MM.1S (cell line): Measurements from ENCODE around the gene PCDH9.

ENCODE experiments used
- DNase-seq: peaks from one replicate; pipeline ENCODE4 v3.0.0-alpha.2; 2015
- H2AFZ ChIP-seq: fragments of 300-600 bp; sonication (generic); 2 replicates; pipeline ENCODE4 v1.6.0; 2016; ENCODE audit warnings: antibody characterized with exemption, low read length
- H3F3A ChIP-seq: fragments of 300-600 bp; sonication (generic); 2 replicates; pipeline ENCODE4 v1.6.1; 2016; ENCODE audit warnings: mild to moderate bottlenecking, antibody characterized with exemption, low read length, moderate library complexity, mixed read lengths; ENCODE audit not compliant: insufficient read depth
- H3K27ac ChIP-seq: fragments of 300-600 bp; sonication (generic); 2 replicates; pipeline ENCODE4 v1.5.1; 2016; ENCODE audit warnings: mild to moderate bottlenecking, low read length
- H3K27me3 ChIP-seq: fragments of 300-600 bp; sonication (generic); replicated peaks from 2 replicates; pipeline ENCODE4 v1.6.0; 2016; ENCODE audit warnings: low read length; ENCODE audit not compliant: insufficient read depth
- H3K36me3 ChIP-seq: fragments of 300-600 bp; sonication (generic); replicated peaks from 2 replicates; pipeline ENCODE4 v1.6.1; 2016; ENCODE audit warnings: mild to moderate bottlenecking, low read length, mixed read lengths; ENCODE audit not compliant: insufficient read depth
- H3K4me1 ChIP-seq: fragments of 300-600 bp; sonication (generic); 2 replicates; pipeline ENCODE4 v1.6.1; 2016; ENCODE audit warnings: low read length, mixed read lengths
- H3K4me2 ChIP-seq: fragments of 300-600 bp; sonication (generic); 2 replicates; pipeline ENCODE4 v1.6.0; 2016; ENCODE audit warnings: low read depth, low read length
- H3K4me3 ChIP-seq: fragments of 300-600 bp; sonication (generic); 2 replicates; pipeline ENCODE4 v1.5.1; 2016; ENCODE audit warnings: low read length, mixed read lengths
- H3K79me2 ChIP-seq: fragments of 300-600 bp; sonication (generic); 2 replicates; pipeline ENCODE4 v1.6.1; 2016; ENCODE audit warnings: mixed run types, low read length, mixed read lengths
- H3K9ac ChIP-seq: fragments of 300-600 bp; sonication (generic); 2 replicates; pipeline ENCODE4 v1.6.1; 2016; ENCODE audit warnings: low read length, mixed read lengths
- H3K9me2 ChIP-seq: fragments of 300-600 bp; sonication (generic); replicated peaks from 2 replicates; pipeline ENCODE4 v1.6.1; 2016; ENCODE audit warnings: mild to moderate bottlenecking, low read length, mixed read lengths; ENCODE audit not compliant: insufficient read depth
- H3K9me3 ChIP-seq: fragments of 300-600 bp; sonication (generic); replicated peaks from 2 replicates; pipeline ENCODE4 v1.6.1; 2016; ENCODE audit warnings: mild to moderate bottlenecking, low read length, mixed read lengths; ENCODE audit not compliant: insufficient read depth
- H4K20me1 ChIP-seq: fragments of 300-600 bp; sonication (generic); 2 replicates; pipeline ENCODE4 v1.6.1; 2016; ENCODE audit warnings: mild to moderate bottlenecking, low read length, moderate library complexity, mixed read lengths; ENCODE audit not compliant: insufficient read depth
- CTCF ChIP-seq: fragments of 300-600 bp; sonication (generic); IDR thresholded peaks from 2 replicates; pipeline ENCODE4 v1.5.1; 2016; ENCODE audit warnings: antibody characterized with exemption, low read length, mixed read lengths
- EZH2 ChIP-seq: fragments of 300-600 bp; sonication (generic); optimal IDR thresholded peaks from 2 replicates; pipeline ENCODE3; 2017; ENCODE audit warnings: low read depth, mild to moderate bottlenecking, antibody characterized with exemption, low read length, mixed read lengths
- EZH2phosphoT487 ChIP-seq: fragments of 300-600 bp; sonication (generic); IDR thresholded peaks from 2 replicates; pipeline ENCODE4 v1.6.1; 2018; ENCODE audit warnings: antibody characterized with exemption, low read length

Gene PCDH9

GRCh38 chr13:66563076-66563475, 667.1 kb downstream of the PCDH9 start:
- Histone ChIP-seq H3K36me3 (no peaks in the 10 kb centered on the region), H3K9me2 (no peaks in the 10 kb centered on the region), H3K27ac (no peak overlapping the region), H3K79me2 (no peaks in the 10 kb centered on the region), H3K9me3 (no peaks in the 10 kb centered on the region), H3K9ac (no peak overlapping the region), H3K4me1 (0 out of 2 replicates have a peak, but pooled peaks cover 3% of the 10 kb centered on the region), H3K27me3 (no peaks in the 10 kb centered on the region), H4K20me1 (no peaks in the 10 kb centered on the region), H2AFZ (no peak overlapping the region), H3F3A (no peaks in the 10 kb centered on the region), H3K4me3 (no peak overlapping the region), H3K4me2 (no peak overlapping the region)
- no peak for DNase-seq
- TF ChIP-seq EZH2phosphoT487 (no peak), EZH2 (no peak), CTCF (no peak)

GRCh38 chr13:66562054-66562453, 668.1 kb downstream of the PCDH9 start:
- H3K27ac ChIP-seq, result no peak overlapping the region
- DNase-seq, result no peak
- H3K9ac ChIP-seq, result no peak overlapping the region
- TF ChIP-seq EZH2, result no peak
- no peak for TF ChIP-seq EZH2phosphoT487
- TF ChIP-seq CTCF, result no peak
- no peak overlapping the region for H3K4me2 ChIP-seq
- no peaks in the 10 kb centered on the region for H4K20me1 ChIP-seq
- no peaks in the 10 kb centered on the region for H3K36me3 ChIP-seq
- H3K9me2 ChIP-seq, result no peaks in the 10 kb centered on the region
- no peaks in the 10 kb centered on the region for H3K27me3 ChIP-seq
- no peaks in the 10 kb centered on the region for H3F3A ChIP-seq
- H3K79me2 ChIP-seq, result no peaks in the 10 kb centered on the region
- no peak overlapping the region for H3K4me3 ChIP-seq
- H2AFZ ChIP-seq, result no peak overlapping the region
- 0 out of 2 replicates have a peak, but pooled peaks cover 3% of the 10 kb centered on the region for H3K4me1 ChIP-seq
- H3K9me3 ChIP-seq, result no peaks in the 10 kb centered on the region

- no peaks in the 10 kb centered on the region for H3K79me2 ChIP-seq
- H3K4me2 ChIP-seq, result no peak overlapping the region
- no peak for TF ChIP-seq CTCF
- H3K4me1 ChIP-seq, result 0 out of 2 replicates have a peak, but pooled peaks cover 3% of the 10 kb centered on the region
- no peak overlapping the region for H3K27ac ChIP-seq
- H3K9ac ChIP-seq, result no peak overlapping the region
- no peaks in the 10 kb centered on the region for H3K36me3 ChIP-seq
- DNase-seq, result no peak
- no peaks in the 10 kb centered on the region for H3K9me2 ChIP-seq
- H3K9me3 ChIP-seq, result no peaks in the 10 kb centered on the region
- H3K4me3 ChIP-seq, result no peak overlapping the region
- H2AFZ ChIP-seq, result no peak overlapping the region
- H3K27me3 ChIP-seq, result no peaks in the 10 kb centered on the region
- H3F3A ChIP-seq, result no peaks in the 10 kb centered on the region
- no peaks in the 10 kb centered on the region for H4K20me1 ChIP-seq
Observed at GRCh38 chr13:66560991-66561390, 669.1 kb downstream of the PCDH9 start.

GRCh38 chr13:66560189-66560588, 669.9 kb downstream of the PCDH9 start:
- Histone ChIP-seq H3K9ac (no peak overlapping the region), H3K36me3 (no peaks in the 10 kb centered on the region), H3K4me3 (no peak overlapping the region), H3K27me3 (no peaks in the 10 kb centered on the region), H3K4me2 (no peak overlapping the region), H3F3A (no peaks in the 10 kb centered on the region), H4K20me1 (no peaks in the 10 kb centered on the region), H3K4me1 (0 out of 2 replicates have a peak, but pooled peaks cover 3% of the 10 kb centered on the region), H2AFZ (no peak overlapping the region), H3K9me3 (no peaks in the 10 kb centered on the region), H3K9me2 (no peaks in the 10 kb centered on the region), H3K27ac (no peak overlapping the region), H3K79me2 (no peaks in the 10 kb centered on the region)
- no peak for DNase-seq
- TF ChIP-seq CTCF (no peak), EZH2phosphoT487 (no peak)
